GM12872 (cell line): ENCODE results near the gene SCNN1A.

Experiments
- CTCF ChIP-seq: IDR thresholded peaks from 3 replicates; pipeline ENCODE4 v1.5.1; 2011; ENCODE audit warnings: low read depth, mild to moderate bottlenecking, low read length, moderate library complexity; ENCODE audit not compliant: insufficient read depth

Gene SCNN1A

GRCh38 chr12:6321905-6322304, 53.5 kb downstream of the SCNN1A start:
- TF ChIP-seq CTCF: no peak

GRCh38 chr12:6319446-6319845, 55.9 kb downstream of the SCNN1A start:
- no peak for TF ChIP-seq CTCF

GRCh38 chr12:6318440-6318879, 56.9 kb downstream of the SCNN1A start:
- TF ChIP-seq CTCF: no peak

GRCh38 chr12:6317693-6318439, 57.5 kb downstream of the SCNN1A start:
- no peak for TF ChIP-seq CTCF

GRCh38 chr12:6316921-6317692, 58.3 kb downstream of the SCNN1A start:
- no peak for TF ChIP-seq CTCF

GRCh38 chr12:6315704-6316597, 59.4 kb downstream of the SCNN1A start:
- TF ChIP-seq CTCF: no peak

- TF ChIP-seq CTCF: no peak
These were observed 60.2 kb downstream of the SCNN1A start for GRCh38 chr12:6315184-6315583.
